ENCODE data around the gene ZFAND2B. TPM values are rescaled to one million over a fixed set of nuclear protein-coding genes. Genes with fewer than 3 reads are reported as not detected.
"Not testable (repeated sequence)": the region's sequence is repeated elsewhere in the genome, so short reads cannot be mapped to it uniquely, and the experiment has no call there.

The ZFAND2B gene
- total RNA-seq, 3 donors from 2014 or later = 59.6 to 88.5 (median 66.0) TPM

DNA sequence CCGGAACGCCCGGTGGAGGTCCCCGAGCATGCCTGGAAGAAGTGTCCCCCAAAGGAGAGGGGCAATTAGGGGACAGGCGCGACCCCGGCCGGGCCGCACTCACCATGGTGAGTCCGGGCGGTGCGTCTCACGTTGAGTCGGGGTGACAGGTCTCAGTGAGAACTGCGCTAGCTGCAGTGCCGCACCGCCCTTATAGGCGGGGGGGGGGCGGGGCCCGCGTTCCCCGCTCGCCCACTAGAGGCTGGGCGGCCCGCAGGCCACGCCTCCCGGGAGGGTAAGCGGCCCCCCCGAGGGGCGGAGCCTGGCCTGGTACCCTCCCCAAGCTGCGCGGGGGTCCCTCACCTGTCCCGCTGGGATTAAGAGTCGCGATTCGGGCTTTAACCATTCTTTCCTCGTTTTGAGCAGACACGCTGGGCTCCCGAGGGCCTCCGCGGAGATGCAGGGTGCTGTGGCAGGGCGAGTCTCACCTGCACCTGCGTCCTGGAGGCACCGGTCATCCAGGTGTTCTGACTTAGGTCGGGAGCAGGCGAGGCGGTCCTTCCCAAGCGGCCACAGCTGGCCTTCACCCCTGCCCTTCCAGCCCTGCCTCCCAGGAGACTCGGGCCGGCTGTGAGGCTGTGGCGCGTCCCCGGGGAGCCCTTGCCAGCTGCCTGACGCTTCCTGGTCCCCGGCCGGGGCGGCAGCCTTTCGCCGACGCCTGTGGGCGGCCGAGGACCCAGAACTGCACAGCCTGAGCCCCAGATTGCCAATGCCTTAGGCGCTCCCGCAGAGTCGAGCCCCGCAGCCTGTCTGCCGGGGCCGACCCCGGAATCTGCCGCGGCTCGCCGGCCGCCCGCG, 47.4 kb downstream of the ZFAND2B start, which contains the start of gene TUBA4A:
TSS of gene TUBA4A (minus strand) at position 166 of the 837 bp plus-strand sequence. CDS start at position 106, 60 bp downstream.
- Histone ChIP-seq H3K4me1 (ENCODE audit: low read depth) (peaks cover 37% of the 10 kb centered on the region), H3K4me3 (peak within 1 kb of the TSS; percentile 44), H3K9me3 (no peaks in the 10 kb centered on the region), H3K36me3 (ENCODE audit: low read depth) (no peaks in the 10 kb centered on the region)
- intact Hi-C loops (cut with DNase I, micrococcal nuclease) = no loop called here
- TF ChIP-seq, protein P1, sequence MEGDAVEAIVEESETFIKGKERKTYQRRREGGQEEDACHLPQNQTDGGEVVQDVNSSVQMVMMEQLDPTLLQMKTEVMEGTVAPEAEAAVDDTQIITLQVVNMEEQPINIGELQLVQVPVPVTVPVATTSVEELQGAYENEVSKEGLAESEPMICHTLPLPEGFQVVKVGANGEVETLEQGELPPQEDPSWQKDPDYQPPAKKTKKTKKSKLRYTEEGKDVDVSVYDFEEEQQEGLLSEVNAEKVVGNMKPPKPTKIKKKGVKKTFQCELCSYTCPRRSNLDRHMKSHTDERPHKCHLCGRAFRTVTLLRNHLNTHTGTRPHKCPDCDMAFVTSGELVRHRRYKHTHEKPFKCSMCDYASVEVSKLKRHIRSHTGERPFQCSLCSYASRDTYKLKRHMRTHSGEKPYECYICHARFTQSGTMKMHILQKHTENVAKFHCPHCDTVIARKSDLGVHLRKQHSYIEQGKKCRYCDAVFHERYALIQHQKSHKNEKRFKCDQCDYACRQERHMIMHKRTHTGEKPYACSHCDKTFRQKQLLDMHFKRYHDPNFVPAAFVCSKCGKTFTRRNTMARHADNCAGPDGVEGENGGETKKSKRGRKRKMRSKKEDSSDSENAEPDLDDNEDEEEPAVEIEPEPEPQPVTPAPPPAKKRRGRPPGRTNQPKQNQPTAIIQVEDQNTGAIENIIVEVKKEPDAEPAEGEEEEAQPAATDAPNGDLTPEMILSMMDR (IDR thresholded peaks at IDR 0.05) = no peak
- DNase-seq (peak; percentile 94 to 95 (median 95)), ATAC-seq (peak; percentile 83)

DNA sequence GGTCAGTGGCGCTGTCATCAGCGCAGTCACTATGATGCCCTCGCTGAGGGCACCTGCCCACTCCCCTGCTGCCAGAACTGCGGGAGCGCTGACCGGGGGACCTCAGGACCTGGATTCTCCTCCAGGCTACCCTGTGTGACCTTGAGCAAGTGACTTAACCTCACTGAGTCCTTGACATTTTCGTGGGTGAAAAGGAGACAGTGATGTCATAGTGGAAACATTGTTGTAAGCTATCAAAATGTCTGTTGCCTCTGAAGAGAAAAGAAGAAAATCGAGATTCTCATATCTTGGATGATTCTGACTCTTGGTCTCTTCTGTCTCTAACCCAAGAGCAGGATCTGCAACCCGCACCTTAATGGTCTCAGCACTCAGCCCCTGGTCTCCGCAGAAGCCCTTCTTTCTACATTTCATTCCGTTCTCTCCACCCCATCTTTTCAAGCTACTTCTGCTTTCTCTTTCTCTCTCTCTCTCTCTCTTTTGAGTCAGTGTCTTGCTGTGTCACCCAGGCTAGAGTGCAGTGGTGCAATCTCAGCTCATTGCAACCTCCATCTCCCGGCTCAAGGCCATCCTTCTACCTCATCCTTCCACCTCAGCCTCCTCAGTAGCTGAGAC, 48.1 kb downstream of the ZFAND2B start:
- no peaks in the 10 kb centered on the region for H3K36me3 ChIP-seq (ENCODE audit: low read depth)
- intact Hi-C loops (cut with DNase I, micrococcal nuclease) = no loop called here
- no peaks in the 10 kb centered on the region for H3K9me3 ChIP-seq
- peaks cover 30% of the 10 kb centered on the region for H3K4me1 ChIP-seq (ENCODE audit: low read depth)
- ATAC-seq (peak; percentile 2), DNase-seq (no peak)
- peak overlapping the region; percentile 44 for H3K4me3 ChIP-seq
- TF ChIP-seq, protein P1 (IDR thresholded peaks at IDR 0.05) = no peak

DNA sequence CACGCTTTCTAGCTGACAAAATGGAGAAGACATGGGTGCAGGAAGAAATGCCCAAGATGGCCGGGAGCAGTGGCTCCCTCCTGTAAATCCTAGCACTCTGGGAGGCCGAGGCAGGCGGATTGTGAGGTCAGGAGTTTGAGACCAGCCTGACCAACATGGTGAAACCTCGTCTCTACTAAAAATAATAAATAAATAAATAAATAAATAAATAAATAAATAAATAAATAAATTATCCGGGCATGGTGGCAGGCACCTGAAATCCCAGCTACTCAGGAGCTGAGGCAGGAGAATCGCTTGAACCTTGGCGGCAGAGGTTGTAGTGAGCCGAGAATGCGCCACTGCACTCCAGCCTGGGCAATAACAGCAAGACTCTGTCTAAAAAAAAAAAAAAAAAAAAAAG, 52.4 kb downstream of the ZFAND2B start:
- intact Hi-C loops (cut with DNase I, micrococcal nuclease); H3K4me1 ChIP-seq (ENCODE audit: low read depth); H3K9me3 ChIP-seq; H3K4me3 ChIP-seq; ATAC-seq; H3K36me3 ChIP-seq (ENCODE audit: low read depth); DNase-seq: not testable (repeated sequence)

Other genes starting within 250 kb of the ZFAND2B start
- 1 to 10 TPM in 1 of 3 donors, under 1 TPM in 2; 0.38 to 1.4 (median 0.39) TPM for gene CDK5R2, start 247.1 kb upstream of the ZFAND2B start, total RNA-seq
- gene FEV, start 221.6 kb upstream of the ZFAND2B start, total RNA-seq = 1 to 10 TPM in 2 of 3 donors, under 1 TPM in 1; 0.63 to 2.7 (median 1.8) TPM
- gene CRYBA2, start 213.4 kb upstream of the ZFAND2B start, total RNA-seq = 1 to 10 TPM; 1.2 to 6.1 (median 5.0) TPM
- under 1 TPM; 0.09 to 0.46 (median 0.27) TPM for gene CFAP65, start 165.3 kb upstream of the ZFAND2B start, total RNA-seq
- gene IHH, start 145.9 kb upstream of the ZFAND2B start, total RNA-seq = 10 to 100 TPM; 31.0 to 91.2 (median 57.6) TPM
- gene NHEJ1, start 46.0 kb upstream of the ZFAND2B start, total RNA-seq = 10 to 100 TPM; 31.9 to 63.6 (median 41.7) TPM
- 10 to 100 TPM in 1 of 3 donors, 1 to 10 TPM in 2; 5.8 to 13.6 (median 7.6) TPM for gene SLC23A3, start 36.8 kb upstream of the ZFAND2B start, total RNA-seq
- gene CNPPD1, start 29.9 kb upstream of the ZFAND2B start, total RNA-seq = 100 to 1,000 TPM in 2 of 3 donors, 10 to 100 TPM in 1; 90.4 to 138 (median 110) TPM
- gene RETREG2, start 28.5 kb upstream of the ZFAND2B start, total RNA-seq = 100 to 1,000 TPM; 110 to 159 (median 110) TPM
- gene ABCB6, start 12.2 kb downstream of the ZFAND2B start, total RNA-seq = 10 to 100 TPM in 2 of 3 donors, 1 to 10 TPM in 1; 6.7 to 21.3 (median 10.4) TPM
- 10 to 100 TPM; 51.9 to 74.3 (median 63.4) TPM for gene ATG9A, start 22.9 kb downstream of the ZFAND2B start, total RNA-seq
- gene ANKZF1, start 23.0 kb downstream of the ZFAND2B start, total RNA-seq = 10 to 100 TPM; 38.6 to 65.2 (median 47.1) TPM
- 10 to 100 TPM in 1 of 3 donors, 1 to 10 TPM in 2; 4.2 to 10.8 (median 5.8) TPM for gene GLB1L, start 38.7 kb downstream of the ZFAND2B start, total RNA-seq
- 10 to 100 TPM; 29.7 to 37.3 (median 32.7) TPM for gene STK16, start 38.7 kb downstream of the ZFAND2B start, total RNA-seq
- not detected for gene TUBA4B, start 46.5 kb downstream of the ZFAND2B start, total RNA-seq
- 10 to 100 TPM; 69.7 to 75.3 (median 75.0) TPM for gene TUBA4A, start 47.1 kb downstream of the ZFAND2B start, total RNA-seq
- gene DNAJB2, start 72.6 kb downstream of the ZFAND2B start, total RNA-seq = 10 to 100 TPM; 61.0 to 71.0 (median 68.7) TPM
- gene PTPRN, start 102.6 kb downstream of the ZFAND2B start, total RNA-seq = 10 to 100 TPM in 1 of 3 donors, 1 to 10 TPM in 1, under 1 TPM in 1; 0.72 to 13.0 (median 1.0) TPM
- not detected for gene RESP18, start 126.0 kb downstream of the ZFAND2B start, total RNA-seq
- 100 to 1,000 TPM in 2 of 3 donors, 10 to 100 TPM in 1; 75.7 to 127 (median 125) TPM for gene DNPEP, start 181.1 kb downstream of the ZFAND2B start, total RNA-seq
- 1,000 to 10,000 TPM in 1 of 3 donors, 100 to 1,000 TPM in 1, 10 to 100 TPM in 1; 65.4 to 4,715 (median 359) TPM for gene DES, start 211.6 kb downstream of the ZFAND2B start, total RNA-seq
- 100 to 1,000 TPM in 1 of 3 donors, 10 to 100 TPM in 1, 1 to 10 TPM in 1; 7.9 to 242 (median 22.2) TPM for gene SPEG, start 228.1 kb downstream of the ZFAND2B start, total RNA-seq